GM18867 (cell line): ENCODE results near the gene TUBB2A.
"Not testable (repeated sequence)": the region's sequence is repeated elsewhere in the genome, so short reads cannot be mapped to it uniquely, and the experiment has no call there.

Experiments
- ATAC-seq: cut with Tn5 transposase; IDR thresholded peaks from one replicate; pipeline ENCODE4 v1.9.1; 2021; ENCODE audit warnings: mild to moderate bottlenecking, moderate library complexity; ENCODE audit not compliant: unreplicated experiment

TUBB2A gene

DNA sequence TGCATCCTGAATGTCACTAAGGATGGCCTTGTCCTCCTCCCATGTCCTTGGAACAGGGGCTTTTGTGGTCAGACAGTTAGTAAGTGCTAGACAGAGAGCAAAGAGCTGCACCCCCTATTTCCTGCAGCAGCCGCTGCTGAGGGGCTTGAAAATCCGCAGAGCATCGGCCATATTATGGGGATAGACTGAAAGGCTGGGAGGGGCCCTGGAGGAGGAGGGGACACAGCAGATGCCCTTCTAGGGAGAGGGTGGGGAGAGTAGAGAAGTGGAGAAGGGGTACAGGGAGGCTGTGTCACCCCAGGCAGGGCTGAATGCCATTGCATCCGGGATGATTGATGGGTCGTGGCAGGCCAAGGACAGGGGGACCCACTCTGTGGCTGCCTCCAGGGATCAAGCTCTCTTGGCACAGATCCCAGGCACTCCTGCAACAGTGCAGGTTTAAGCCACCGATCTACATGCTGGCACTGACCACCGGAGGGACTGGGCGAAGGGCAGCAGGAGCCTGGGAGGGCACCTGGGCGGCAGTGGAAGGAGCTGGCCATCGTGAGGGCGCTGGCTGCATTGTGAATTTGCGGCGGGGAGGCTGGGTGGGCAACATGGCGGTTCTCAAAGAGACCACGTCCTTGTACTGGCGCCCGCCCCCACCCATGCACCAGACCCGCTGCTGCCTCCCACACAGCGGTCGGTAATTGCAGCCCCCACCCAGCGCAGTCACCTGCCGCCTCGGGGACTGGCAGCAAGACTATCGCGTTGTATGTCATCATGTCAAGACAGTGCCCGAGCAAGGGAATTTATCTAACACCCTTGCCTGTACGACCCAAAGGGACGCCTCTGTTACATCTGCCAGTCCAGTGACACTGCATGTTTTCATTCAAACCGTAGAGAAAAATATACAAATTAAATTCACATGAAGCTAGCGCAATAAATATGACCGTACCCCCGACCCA lies 887 bp downstream of the TUBB2A start:
- ATAC-seq: not testable (repeated sequence)

DNA sequence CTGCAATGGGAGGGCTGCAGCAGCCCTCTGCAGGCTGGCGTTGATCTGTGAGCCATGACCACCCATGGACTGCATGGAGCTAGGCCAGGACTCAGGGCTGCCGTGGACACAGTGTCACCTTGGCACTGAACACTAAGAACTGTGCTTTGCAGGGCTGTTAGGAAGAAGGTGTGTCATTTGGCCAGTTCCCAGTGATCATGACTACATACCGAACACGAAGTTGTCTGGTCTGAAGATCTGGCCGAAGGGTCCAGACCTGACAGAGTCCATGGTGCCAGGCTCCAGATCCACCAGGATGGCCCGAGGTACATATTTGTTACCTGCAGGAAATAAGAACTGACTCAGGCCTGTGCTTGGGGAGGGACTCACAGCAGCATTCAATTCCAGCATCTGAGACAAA lies 1.9 kb downstream of the TUBB2A start:
- ATAC-seq: not testable (repeated sequence)

GRCh38 chr6:3152689-3153088 lies 4.7 kb downstream of the TUBB2A start:
- no peak for ATAC-seq

GRCh38 chr6:3151691-3152090 lies 5.7 kb downstream of the TUBB2A start:
- no peak for ATAC-seq

DNA sequence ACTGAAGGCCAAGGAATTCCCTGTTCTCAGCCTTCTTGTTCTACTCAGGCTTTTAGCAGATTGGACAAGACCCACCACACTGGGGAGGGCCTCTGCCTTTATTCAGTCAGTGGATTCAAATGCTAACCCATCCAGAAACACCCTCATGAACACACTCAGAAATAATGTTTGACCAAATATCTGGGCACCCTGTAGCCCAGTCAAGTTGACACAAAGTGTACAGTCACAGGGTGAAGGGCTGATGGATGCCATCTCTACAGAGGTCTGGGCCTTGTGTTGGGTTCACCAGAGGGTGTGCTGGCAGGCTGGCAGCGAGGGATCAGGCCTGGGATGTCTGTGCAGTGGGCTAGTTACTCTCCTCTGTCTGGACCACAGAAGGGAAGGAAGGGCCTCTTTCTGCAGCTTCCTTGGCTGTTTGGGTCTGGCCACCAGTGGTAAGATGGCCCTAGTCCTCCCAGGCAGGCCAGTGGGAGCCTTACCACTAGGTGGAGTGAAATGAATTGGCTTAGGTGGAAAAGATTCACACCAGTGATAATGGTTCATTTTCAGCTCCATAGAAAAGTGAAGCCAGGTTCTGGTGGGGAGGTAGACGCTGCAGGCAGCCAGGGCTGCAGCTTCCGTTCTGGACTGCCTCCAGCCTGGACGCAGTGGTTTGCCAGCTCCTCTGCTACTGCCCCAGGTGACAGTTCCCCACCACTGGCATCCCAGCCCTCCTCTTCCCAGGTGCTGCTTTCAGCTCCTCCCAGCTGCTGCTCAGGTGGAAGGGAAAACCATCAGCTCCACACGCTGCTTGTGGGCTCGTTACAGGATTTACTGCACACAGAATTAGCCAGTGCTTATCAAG lies 9.2 kb downstream of the TUBB2A start:
- ATAC-seq: no peak

GRCh38 chr6:3144571-3144970 lies 12.8 kb downstream of the TUBB2A start:
- ATAC-seq: no peak

DNA sequence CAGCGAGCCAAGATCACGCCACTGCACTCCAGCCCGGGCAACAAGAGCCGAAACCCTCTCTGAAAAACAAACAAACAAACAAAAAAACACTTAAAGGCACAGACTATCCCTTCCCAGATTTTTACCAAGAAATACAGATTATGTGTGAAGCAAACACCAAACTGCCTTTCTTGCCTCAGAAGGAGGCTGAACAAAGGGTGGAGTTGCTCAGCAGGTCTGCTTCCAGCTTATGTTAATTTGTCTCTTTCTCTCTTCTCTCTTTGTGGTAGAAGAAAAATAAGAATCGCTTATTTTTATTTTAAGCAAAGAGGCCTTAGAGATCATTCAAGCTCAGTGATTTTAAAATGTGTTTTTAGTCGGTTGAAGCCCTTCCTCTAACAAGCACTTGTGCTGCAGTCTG lies 14.2 kb downstream of the TUBB2A start:
- no peak for ATAC-seq

- ATAC-seq: no peak
Observed at GRCh38 chr6:3142536-3142935, 14.8 kb downstream of the TUBB2A start.

- no peak for ATAC-seq
Observed at GRCh38 chr6:3140201-3140600, 17.1 kb downstream of the TUBB2A start.

- ATAC-seq: no peak
Observed at GRCh38 chr6:3139090-3139903, 18.0 kb downstream of the TUBB2A start.

DNA sequence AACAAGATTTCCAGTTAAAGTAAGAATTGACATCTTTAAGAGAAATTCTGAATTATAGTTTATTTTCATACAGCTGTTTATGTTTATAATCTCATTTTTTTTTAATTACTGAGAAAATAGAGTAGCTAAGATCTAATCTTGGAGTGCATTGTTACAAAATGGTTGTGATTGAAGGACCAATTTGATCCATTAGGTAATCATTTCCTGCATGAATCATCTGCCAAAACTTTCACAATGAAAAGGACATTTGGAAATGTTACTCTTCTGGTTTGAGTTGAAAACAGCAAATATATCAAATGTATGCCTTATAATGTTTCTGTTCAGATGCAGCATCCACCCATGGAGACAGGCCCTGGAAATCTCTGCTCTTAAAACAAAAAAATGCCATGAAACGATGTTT lies 19.0 kb downstream of the TUBB2A start:
- ATAC-seq: no peak

GRCh38 chr6:3137873-3138272 lies 19.5 kb downstream of the TUBB2A start:
- not testable (repeated sequence) for ATAC-seq

- no peak for ATAC-seq
Observed at GRCh38 chr6:3137057-3137777, 20.1 kb downstream of the TUBB2A start.

- ATAC-seq: no peak
Observed at GRCh38 chr6:3136292-3137011, 20.9 kb downstream of the TUBB2A start.

- ATAC-seq: no peak
Observed at GRCh38 chr6:3135668-3136291, 21.6 kb downstream of the TUBB2A start.

DNA sequence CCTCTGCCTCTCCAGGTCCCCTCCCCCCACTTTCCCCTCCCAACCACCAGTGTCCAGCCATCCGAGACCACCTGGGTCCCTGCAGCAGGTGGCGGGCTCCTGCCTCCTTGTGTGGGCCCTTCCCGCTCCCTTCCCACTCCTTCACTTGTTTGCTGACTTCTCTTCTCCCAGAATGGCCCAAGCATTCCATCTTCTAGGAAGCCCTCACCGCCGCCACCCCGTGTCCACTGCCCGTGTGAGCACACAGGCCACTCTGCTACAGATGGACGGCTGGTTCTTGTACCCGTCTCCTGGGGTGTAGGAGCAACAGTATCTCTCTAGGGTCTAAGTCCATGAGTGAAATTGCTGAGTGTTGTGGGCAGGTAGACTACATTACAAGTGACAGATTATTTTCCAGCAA lies 23.8 kb downstream of the TUBB2A start:
- no peak for ATAC-seq

GRCh38 chr6:3131695-3132094 lies 25.6 kb downstream of the TUBB2A start:
- no peak for ATAC-seq

DNA sequence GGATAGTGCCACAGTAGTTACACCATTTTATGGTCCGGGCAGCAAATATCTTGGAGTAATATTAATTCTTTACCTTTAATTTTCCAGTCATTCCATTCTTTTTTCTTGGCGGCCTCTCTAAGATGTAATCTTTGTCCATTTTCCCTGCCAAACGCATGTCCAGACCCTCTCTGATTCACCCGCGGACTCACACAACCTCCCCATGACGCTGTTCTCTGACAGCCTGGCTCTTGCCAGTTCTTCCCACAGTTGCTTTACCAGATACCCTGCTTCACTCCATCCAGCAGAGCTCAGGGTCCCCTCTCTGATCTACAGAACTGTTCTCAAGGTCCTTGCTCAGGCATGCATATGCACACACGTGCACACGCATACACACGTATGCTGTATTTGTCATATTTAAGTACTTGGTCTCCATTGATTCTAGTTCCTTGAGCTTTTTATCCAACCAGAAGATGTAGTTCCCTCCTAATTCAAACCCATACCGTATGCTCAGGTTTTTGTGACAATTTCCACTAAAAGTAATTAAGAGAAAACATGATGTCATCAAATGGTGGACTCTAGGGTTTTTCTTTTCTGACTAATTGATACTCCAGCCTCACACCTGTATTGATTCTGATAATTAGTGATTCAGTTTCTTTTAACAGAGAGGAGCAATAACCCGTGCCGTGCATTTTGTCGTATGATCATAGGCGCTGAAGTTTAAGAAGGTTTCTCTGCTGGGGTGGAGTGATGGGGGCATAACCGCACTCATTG lies 28.8 kb downstream of the TUBB2A start:
- no peak for ATAC-seq
